Right cardiac atrium (tissue), 5 donors: ENCODE results near the gene DCBLD2. TPM values are rescaled to one million over a fixed set of nuclear protein-coding genes. Genes with fewer than 3 reads are reported as not detected.

ENCODE experiments used
- ATAC-seq, 2 donors: fragments of 200-7000 bp; cut with Tn5 transposase; one replicate each; pipeline versions ENCODE4 v1.8.0 to v1.9.1; 2020; ENCODE audit warnings: moderate library complexity in 2 of 2, mild to moderate bottlenecking in 1 of 2
- DNase-seq, 3 donors: peaks; one replicate each; pipeline ENCODE4 v3.0.0-alpha.2; 2020
- H3K27ac ChIP-seq: one replicate; pipeline ENCODE4 v1.5.1; 2013; ENCODE audit warnings: mild to moderate bottlenecking, low read length, control low read depth, moderate library complexity
- H3K27me3 ChIP-seq: one replicate; pipeline ENCODE4 v1.6.1; 2013; ENCODE audit not compliant: control insufficient read depth, insufficient read depth
- H3K4me1 ChIP-seq: one replicate; pipeline ENCODE4 v1.6.1; 2013; ENCODE audit warnings: low read length; ENCODE audit not compliant: control insufficient read depth, insufficient read depth
- H3K4me3 ChIP-seq: one replicate; pipeline ENCODE4 v1.5.1; 2013; ENCODE audit warnings: low read length, control low read depth
- H3K9me3 ChIP-seq: one replicate; pipeline ENCODE4 v1.6.1; 2013; ENCODE audit warnings: low read length; ENCODE audit not compliant: control insufficient read depth
- WGBS: extraction: QIAGEN DNeasy Blood & Tissue Kit; methylation state at CpG from one replicate; pipeline ENCODE4 v1.1.7; 2013; 5-methylcytosine and 5-hydroxymethylcytosine counted together
- intact Hi-C, 4 donors: fragments of 100-400 bp; cut with DNase I; formaldehyde crosslinking; loops; one replicate each; pipeline versions ENCODE4 v1.11.0 to v1.14.0; 2022 to 2023
- polyA plus RNA-seq: library from polyadenylated mRNA; stranded (reverse); fragments of 200-250 nt; gene quantifications from one replicate; pipeline ENCODE4 v1.2.3, GENCODE V29; 2013
- total RNA-seq, 4 donors: library from RNA; stranded (reverse); fragmentation: NEBNext Ultra II Directional; extraction: Animal tissue kit (Norgen Biotek cat#: 25700); gene quantifications; one replicate each; pipeline ENCODE4 v1.2.1, GENCODE V29; 2021
- donor health status: healthy with polysubstance abuse.
- donor health status: DM: no; HTN: yes; CAD: no.
- donor health status: DM: no; HTN: no; CAD: no.
- donor health status: DM: no; HTN: yes; CAD: no; lungs with severe emphysema.
- donor health status: DM: yes; HTN: yes; CAD: no.

The DCBLD2 gene
- total and polyA plus RNA-seq, 5 donors = 13.6 to 40.4 (median 36.1) TPM

DNA sequence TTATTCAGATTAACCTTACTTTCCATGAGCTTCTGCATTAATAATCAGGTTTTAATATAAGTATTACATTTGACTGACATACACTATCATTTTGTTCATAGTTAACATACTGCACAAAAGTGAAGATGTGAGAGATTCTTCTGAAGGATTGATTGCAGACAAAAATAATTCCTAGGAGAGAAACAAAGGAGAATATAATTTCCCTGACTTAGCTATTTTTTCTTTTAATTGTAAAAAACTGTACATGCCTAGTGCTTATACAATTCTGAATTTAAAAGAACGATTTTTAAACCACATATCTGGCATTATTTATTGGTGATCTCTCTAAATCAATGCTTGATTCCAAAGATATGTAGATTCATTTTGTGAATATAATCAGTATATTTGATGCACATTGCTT is 11.0 kb upstream of the DCBLD2 start:
- Histone ChIP-seq H3K27me3 (no peaks in the 10 kb centered on the region), H3K27ac (no peak overlapping the region), H3K9me3 (no peaks in the 10 kb centered on the region), H3K4me1 (no peaks in the 10 kb centered on the region), H3K4me3 (no peak overlapping the region)
- no peak for DNase-seq
- intact Hi-C loops = no loop called here
- no peak for ATAC-seq
- 89% methylated on average over 1 of the region's 1 CpG for WGBS

DNA sequence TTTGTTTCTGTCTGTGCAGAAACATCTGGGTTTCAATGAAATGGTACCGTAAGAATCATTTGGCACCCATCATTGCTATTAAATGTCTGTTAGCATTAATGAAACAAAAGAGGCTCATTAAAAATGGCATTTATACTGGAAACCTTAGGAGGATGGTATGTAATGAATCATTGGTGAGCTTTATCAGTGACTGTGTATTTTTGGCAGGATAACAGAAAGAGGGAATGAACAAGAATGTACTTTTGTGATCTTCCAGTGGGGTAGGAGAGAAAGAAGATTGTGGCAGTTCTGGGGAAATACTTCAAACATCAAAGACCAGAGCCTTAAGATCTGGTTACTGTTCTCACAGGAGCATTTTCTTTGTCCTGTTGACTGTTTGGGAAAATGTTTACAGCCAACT is 4.7 kb upstream of the DCBLD2 start:
- WGBS = 49% methylated on average over 1 of the region's 1 CpG
- Histone ChIP-seq H3K27ac (no peak overlapping the region), H3K27me3 (no peaks in the 10 kb centered on the region), H3K4me3 (no peak overlapping the region), H3K4me1 (no peaks in the 10 kb centered on the region), H3K9me3 (no peaks in the 10 kb centered on the region)
- intact Hi-C loops = no loop called here
- ATAC-seq = no peak
- DNase-seq = no peak

GRCh38 chr3:98903705-98904481 is 2.4 kb upstream of the DCBLD2 start:
- H3K4me1 ChIP-seq = no peaks in the 10 kb centered on the region
- H3K9me3 ChIP-seq = no peaks in the 10 kb centered on the region
- 94% methylated on average over 11 of the region's 11 CpGs for WGBS
- intact Hi-C loops = no loop called here
- H3K27ac ChIP-seq = no peak overlapping the region
- no peaks in the 10 kb centered on the region for H3K27me3 ChIP-seq
- H3K4me3 ChIP-seq = no peak overlapping the region
- DNase-seq (no peak), ATAC-seq (no peak)

- Histone ChIP-seq H3K4me3 (no peak overlapping the region), H3K27ac (no peak overlapping the region), H3K27me3 (no peaks in the 10 kb centered on the region), H3K4me1 (no peaks in the 10 kb centered on the region), H3K9me3 (no peaks in the 10 kb centered on the region)
- ATAC-seq (no peak), DNase-seq (no peak)
- WGBS = 58% methylated on average over 3 of the region's 3 CpGs
- intact Hi-C loops = no loop called here
Observed at GRCh38 chr3:98903099-98903498, 1.6 kb upstream of the DCBLD2 start.

DNA sequence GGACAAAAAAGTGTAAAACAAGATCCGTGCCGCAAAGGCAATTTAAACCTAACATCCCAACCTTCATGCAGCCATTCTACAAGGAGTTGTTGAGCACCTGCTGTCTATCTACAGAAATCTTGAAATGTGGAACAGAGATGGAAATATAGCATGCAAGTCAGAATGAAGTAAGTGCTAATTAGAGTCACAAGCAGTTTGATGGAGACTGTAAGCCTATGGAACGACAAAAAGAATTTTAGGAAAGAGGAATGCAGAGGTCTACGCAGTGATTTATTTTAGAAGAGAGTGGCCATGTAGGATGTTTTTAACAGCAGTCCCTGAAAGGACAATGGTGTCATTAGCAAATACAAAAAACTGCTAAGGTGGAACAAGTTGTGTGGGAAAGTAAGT is 851 bp upstream of the DCBLD2 start:
- Histone ChIP-seq H3K4me3 (peak overlapping the region; percentile 57), H3K27ac (peak overlapping the region; percentile 85), H3K27me3 (no peaks in the 10 kb centered on the region), H3K4me1 (no peaks in the 10 kb centered on the region), H3K9me3 (no peaks in the 10 kb centered on the region)
- WGBS = 16% methylated on average over 4 of the region's 4 CpGs
- intact Hi-C loops = no loop called here
- no peak for DNase-seq
- ATAC-seq = no peak

DNA sequence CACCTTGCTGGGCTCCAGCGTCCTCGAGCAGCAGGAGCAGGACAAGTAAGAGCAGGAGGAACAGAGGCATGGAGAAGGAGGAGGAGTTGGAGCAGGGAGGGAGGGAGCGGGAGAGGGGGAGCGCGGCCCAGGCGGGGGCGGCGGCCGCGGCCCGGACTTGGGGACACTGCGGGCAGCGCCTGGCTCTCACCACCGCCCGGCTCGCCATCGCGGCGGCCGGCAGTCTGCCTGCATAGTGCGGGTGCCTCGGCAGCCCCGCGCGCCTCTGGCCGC is 440 bp downstream of the DCBLD2 start:
- ATAC-seq (peak; percentile 75 to 77), DNase-seq (peak; percentile 53 to 83 (median 80))
- Histone ChIP-seq H3K4me3 (peak overlapping the region; percentile 72), H3K27ac (peak overlapping the region; percentile 89), H3K9me3 (no peaks in the 10 kb centered on the region), H3K4me1 (no peaks in the 10 kb centered on the region), H3K27me3 (no peaks in the 10 kb centered on the region)
- under 1% methylated on average over 26 of the region's 26 CpGs for WGBS
- intact Hi-C loops = no loop called here

- intact Hi-C loops = no loop called here
Observed at GRCh38 chr3:98900265-98901118, 1.0 kb downstream of the DCBLD2 start.

GRCh38 chr3:98897701-98898100 is 3.8 kb downstream of the DCBLD2 start:
- Histone ChIP-seq H3K27ac (no peak overlapping the region), H3K4me1 (peaks cover 6% of the 10 kb centered on the region), H3K4me3 (no peak overlapping the region), H3K9me3 (no peaks in the 10 kb centered on the region), H3K27me3 (no peaks in the 10 kb centered on the region)
- 37% methylated on average over 1 of the region's 1 CpG for WGBS
- no peak for DNase-seq
- ATAC-seq = no peak
- intact Hi-C loops = no loop called here

More at GRCh38 chr3:98900265-98901118, 1.0 kb downstream of the DCBLD2 start:
- WGBS = 6% methylated on average over 23 of the region's 23 CpGs
- Histone ChIP-seq H3K27ac (peak overlapping the region; percentile 0), H3K27me3 (no peaks in the 10 kb centered on the region), H3K4me1 (no peaks in the 10 kb centered on the region), H3K9me3 (no peaks in the 10 kb centered on the region), H3K4me3 (peak overlapping the region; percentile 72)
- DNase-seq = no peak
- ATAC-seq = no peak

GRCh38 chr3:98894791-98895576 is 6.5 kb downstream of the DCBLD2 start:
- no peak for DNase-seq
- H3K27ac ChIP-seq = no peak overlapping the region
- no peaks in the 10 kb centered on the region for H3K9me3 ChIP-seq
- intact Hi-C loops = loop anchor here in 1 of 4 donors (5.0 kb wide), 1 partner anchor 213 kb away; no protein-coding TSS in a partner anchor
- H3K4me3 ChIP-seq = no peak overlapping the region
- WGBS = 72% methylated on average over 8 of the region's 8 CpGs
- no peaks in the 10 kb centered on the region for H3K27me3 ChIP-seq
- ATAC-seq = no peak
- H3K4me1 ChIP-seq = peaks cover 12% of the 10 kb centered on the region

DNA sequence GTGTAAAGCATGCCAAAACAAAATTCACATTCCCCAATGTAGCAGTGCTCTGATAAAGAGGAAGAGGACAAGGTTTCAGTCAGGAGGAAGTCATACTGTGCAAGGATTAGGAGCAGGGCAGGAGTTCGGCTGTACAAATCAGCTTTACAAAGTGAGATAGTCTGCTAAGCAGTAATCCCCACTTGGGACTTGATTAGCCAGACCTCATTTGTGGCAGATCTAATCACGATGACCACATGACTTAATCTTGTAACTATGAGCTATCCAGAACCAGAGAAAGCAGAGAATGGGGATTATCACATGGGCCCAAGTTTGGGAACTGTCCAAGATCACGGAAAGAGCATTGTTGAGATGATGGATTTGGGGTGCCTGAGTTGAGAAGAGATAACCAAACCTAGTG is 7.8 kb downstream of the DCBLD2 start:
- ATAC-seq (peak; percentile 51 to 57), DNase-seq (no peak)
- Histone ChIP-seq H3K9me3 (no peaks in the 10 kb centered on the region), H3K27ac (no peak overlapping the region), H3K27me3 (no peaks in the 10 kb centered on the region), H3K4me3 (no peak overlapping the region), H3K4me1 (peaks cover 12% of the 10 kb centered on the region)
- intact Hi-C loops = loop anchor here in 1 of 4 donors (5.0 kb wide), 1 partner anchor 211 kb away; no protein-coding TSS in a partner anchor
- WGBS = 18% methylated on average over 3 of the region's 3 CpGs

DNA sequence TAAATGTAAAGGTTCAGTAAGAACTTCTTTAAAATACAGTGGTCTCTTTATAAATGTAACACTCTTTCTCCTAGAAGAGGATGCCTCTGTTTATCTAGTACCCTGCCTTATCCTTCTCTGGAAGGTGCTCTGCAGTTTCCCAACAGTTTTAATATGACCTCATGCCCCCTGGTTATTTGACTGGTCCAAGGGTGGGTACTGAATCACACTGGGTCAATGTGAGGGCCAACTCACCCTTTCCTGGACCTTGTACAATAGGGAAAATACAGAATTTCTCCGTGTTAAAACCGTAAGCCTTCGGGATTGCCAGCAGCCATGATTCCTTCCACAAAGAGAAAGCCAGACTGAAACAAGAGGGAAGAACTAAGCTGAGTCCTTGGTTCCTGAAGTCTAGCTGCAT is 9.2 kb downstream of the DCBLD2 start:
- ATAC-seq (no peak), DNase-seq (no peak)
- intact Hi-C loops = loop anchor here in 1 of 4 donors (5.0 kb wide), 1 partner anchor 210 kb away; no protein-coding TSS in a partner anchor
- no peak overlapping the region for H3K4me3 ChIP-seq
- no peak overlapping the region for H3K27ac ChIP-seq
- H3K4me1 ChIP-seq = peaks cover 12% of the 10 kb centered on the region
- H3K27me3 ChIP-seq = no peaks in the 10 kb centered on the region
- H3K9me3 ChIP-seq = no peaks in the 10 kb centered on the region
- WGBS = 90% methylated on average over 3 of the region's 3 CpGs
